OCI-LY1 (cell line): Measurements from ENCODE around the gene PI4KA.

Experiments
- EZH2 ChIP-seq: fragments of 200-600 bp; sonication (generic), shearing (Covaris generic); IDR thresholded peaks from 2 replicates; pipeline ENCODE4 v1.8.0; 2017; ENCODE audit warnings: borderline replicate concordance, mixed run types, mild to moderate bottlenecking, antibody characterized with exemption, low read length, moderate library complexity, mixed read lengths
- TF ChIP-seq, protein P1 (sequence below): fragments of 200-600 bp; sonication (generic), shearing (Covaris generic); IDR thresholded peaks from 2 replicates; pipeline ENCODE4 v1.5.1; 2017; ENCODE audit warnings: mild to moderate bottlenecking, antibody characterized with exemption, low read length, moderate library complexity, mixed read lengths

DNA sequence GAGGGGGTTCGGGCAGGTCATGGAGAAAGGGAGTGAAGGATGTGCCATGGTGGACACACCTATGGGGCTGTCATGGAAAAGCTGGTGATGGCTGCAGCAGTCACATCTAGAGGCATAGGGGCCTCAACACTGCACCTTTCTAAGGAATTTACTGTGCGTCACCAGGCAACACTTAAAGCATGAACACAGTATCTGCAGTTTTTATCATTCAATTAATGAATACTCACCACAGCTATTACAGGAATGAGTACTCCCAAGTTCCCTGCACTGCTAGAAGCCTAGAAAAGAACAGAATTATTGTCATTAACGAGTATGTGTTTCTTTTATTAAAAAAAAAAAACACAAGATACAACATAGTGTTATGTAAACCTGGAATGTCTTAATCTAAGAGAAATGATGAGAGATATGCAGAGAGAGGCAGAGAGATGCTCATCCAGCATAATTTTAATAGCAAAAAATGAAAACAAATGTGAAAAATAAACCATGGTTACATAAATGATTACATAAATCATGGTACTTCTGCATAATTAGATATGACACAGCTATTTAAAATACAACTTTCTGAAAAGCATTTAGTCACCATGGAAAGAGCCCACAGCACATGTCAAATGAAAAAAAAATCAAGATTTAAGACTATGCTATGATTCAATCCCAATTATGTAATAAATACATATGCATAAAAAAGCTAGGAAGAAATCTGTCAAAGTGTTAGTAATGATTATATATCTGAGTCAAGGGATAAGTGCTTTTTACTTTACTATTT, 65.5 kb downstream of the PI4KA start:
- TF ChIP-seq EZH2 = no peak
- TF ChIP-seq, protein P1, sequence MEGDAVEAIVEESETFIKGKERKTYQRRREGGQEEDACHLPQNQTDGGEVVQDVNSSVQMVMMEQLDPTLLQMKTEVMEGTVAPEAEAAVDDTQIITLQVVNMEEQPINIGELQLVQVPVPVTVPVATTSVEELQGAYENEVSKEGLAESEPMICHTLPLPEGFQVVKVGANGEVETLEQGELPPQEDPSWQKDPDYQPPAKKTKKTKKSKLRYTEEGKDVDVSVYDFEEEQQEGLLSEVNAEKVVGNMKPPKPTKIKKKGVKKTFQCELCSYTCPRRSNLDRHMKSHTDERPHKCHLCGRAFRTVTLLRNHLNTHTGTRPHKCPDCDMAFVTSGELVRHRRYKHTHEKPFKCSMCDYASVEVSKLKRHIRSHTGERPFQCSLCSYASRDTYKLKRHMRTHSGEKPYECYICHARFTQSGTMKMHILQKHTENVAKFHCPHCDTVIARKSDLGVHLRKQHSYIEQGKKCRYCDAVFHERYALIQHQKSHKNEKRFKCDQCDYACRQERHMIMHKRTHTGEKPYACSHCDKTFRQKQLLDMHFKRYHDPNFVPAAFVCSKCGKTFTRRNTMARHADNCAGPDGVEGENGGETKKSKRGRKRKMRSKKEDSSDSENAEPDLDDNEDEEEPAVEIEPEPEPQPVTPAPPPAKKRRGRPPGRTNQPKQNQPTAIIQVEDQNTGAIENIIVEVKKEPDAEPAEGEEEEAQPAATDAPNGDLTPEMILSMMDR = no peak
